ENCODE measurements around the gene MRPS24. TPM values are rescaled to one million over a fixed set of nuclear protein-coding genes. Genes with fewer than 3 reads are reported as not detected.

The MRPS24 gene
- total RNA-seq, 1 experiment from 2014 or later = 181 TPM

DNA sequence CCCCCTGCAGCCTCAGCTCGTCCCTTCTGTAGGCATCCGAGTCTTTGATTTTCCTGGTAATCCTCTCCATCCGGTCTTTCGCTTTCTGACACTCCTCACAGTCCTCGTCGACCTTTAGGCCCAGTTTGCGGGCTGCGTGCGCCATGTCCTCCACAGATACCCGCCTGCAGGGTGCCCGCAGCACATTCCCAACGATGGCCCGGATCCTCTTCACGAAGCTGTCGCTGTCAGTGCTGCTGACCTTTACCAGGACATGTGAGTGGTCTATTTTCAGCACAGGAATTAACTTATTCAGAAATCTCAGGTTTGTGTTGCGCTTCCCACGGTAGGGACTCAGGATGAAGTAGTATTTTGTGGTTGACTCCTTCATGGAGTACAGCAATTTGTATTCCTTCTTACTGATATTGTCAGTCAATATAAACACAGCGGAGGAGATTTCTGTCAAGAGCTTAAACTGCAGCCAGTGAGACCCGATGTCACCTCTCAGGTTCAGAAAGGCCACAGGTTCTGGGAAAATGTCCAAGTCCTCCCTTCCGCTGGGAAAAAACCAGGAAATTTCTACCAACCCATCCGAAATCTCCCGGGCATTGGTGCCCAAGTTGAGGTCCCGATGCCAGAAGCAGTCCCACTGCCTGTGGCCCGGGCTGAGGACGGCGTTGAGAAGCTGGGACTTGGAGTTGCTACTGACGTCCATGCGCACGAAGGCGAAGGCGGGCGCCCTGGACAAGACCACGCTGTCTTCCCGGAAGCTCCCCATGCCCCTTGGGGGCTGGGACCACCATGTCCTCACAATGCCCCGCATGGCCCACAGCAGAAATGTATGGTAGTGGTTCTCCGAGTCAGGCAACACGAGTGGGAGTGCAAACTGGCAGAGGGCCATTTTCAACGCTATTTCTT, 8.9 kb upstream of the MRPS24 start:
- H3K4me3 ChIP-seq (ENCODE audit: low read depth, low read length, poor library complexity, severe bottlenecking) = no peak overlapping the region
- BruUV-seq (replicated peaks) = no TSS peak
- H3K4me1 ChIP-seq (ENCODE audit: insufficient read depth, low read length, poor library complexity, severe bottlenecking) = no peaks in the 10 kb centered on the region
- intact Hi-C loops (cut with micrococcal nuclease; ENCODE audit: unreplicated experiment) = no loop called here
- no peak overlapping the region for H3K27ac ChIP-seq (ENCODE audit: low read depth, low read length, poor library complexity, severe bottlenecking)
- CTCF ChIA-PET = no interaction called here
- TF ChIP-seq, protein P1, sequence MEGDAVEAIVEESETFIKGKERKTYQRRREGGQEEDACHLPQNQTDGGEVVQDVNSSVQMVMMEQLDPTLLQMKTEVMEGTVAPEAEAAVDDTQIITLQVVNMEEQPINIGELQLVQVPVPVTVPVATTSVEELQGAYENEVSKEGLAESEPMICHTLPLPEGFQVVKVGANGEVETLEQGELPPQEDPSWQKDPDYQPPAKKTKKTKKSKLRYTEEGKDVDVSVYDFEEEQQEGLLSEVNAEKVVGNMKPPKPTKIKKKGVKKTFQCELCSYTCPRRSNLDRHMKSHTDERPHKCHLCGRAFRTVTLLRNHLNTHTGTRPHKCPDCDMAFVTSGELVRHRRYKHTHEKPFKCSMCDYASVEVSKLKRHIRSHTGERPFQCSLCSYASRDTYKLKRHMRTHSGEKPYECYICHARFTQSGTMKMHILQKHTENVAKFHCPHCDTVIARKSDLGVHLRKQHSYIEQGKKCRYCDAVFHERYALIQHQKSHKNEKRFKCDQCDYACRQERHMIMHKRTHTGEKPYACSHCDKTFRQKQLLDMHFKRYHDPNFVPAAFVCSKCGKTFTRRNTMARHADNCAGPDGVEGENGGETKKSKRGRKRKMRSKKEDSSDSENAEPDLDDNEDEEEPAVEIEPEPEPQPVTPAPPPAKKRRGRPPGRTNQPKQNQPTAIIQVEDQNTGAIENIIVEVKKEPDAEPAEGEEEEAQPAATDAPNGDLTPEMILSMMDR (conservative IDR thresholded peaks at IDR 0.05; ENCODE audit: low read depth, low read length) = no peak
- no peak for TF ChIP-seq EZH2 (IDR thresholded peaks at IDR 0.05; ENCODE audit: borderline replicate concordance, low read depth, low read length, poor library complexity, severe bottlenecking)
- DNase-seq (ENCODE audit: low spot score) = no peak
- no peaks in the 10 kb centered on the region for H3K9me3 ChIP-seq (ENCODE audit: low read depth, low read length, poor library complexity, severe bottlenecking)
- H3K27me3 ChIP-seq (replicated peaks; ENCODE audit: insufficient read depth, low read depth, low read length, poor library complexity) = no peaks in the 10 kb centered on the region
- POLR2A ChIA-PET (ENCODE audit: low non-redundant PET) = no interaction called here
- H3K36me3 ChIP-seq (ENCODE audit: insufficient read depth, low read length, poor library complexity, severe bottlenecking) = peaks cover 47% of the 10 kb centered on the region

DNA sequence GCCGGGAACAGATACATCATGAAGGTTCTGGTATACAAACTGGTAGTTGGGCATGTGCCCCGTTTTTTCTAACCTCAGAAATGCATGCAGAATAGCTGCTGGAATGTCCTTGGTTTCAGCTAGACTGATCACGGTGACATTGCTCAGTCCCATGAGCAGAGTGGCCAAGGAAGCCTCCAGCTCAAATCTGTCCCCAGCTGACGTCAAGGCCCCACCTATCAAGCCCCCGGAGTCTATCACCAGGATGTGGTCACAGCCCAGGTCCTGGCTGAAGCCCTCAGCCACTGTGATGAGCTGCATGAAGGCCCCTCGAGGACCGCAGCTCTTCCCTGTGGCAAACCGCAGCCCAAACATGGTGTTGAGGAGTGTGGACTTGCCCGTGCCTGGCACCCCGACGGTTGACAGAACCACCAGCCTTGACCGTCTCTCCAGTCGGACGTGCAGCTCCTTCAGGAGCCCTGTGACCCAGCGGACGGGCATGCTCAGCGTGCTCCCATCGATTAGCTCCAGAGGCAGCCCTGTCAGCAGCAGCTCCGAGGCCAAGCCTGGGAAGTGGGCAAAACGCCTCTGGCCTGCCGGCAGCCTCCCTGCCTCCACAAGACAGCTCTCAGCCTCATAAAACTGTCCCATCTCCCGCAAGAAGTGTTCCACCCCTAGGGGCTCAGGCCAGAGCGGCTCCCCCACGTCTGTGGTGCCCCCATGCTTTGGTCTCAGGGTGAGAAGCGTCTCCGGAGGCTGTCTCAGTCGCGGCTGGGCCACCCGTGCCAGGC, 7.8 kb upstream of the MRPS24 start:
- H3K4me3 ChIP-seq (ENCODE audit: low read depth, low read length, poor library complexity, severe bottlenecking) = no peak overlapping the region
- ChIA-PET POLR2A (ENCODE audit: low non-redundant PET) (interaction anchor here (0.5 kb wide), 1 partner anchor 10 kb away, joined by 6 read pairs; no protein-coding TSS in a partner anchor), CTCF (no interaction called here)
- no peaks in the 10 kb centered on the region for H3K27me3 ChIP-seq (replicated peaks; ENCODE audit: insufficient read depth, low read depth, low read length, poor library complexity)
- BruUV-seq (replicated peaks) = no TSS peak
- no peak overlapping the region for H3K27ac ChIP-seq (ENCODE audit: low read depth, low read length, poor library complexity, severe bottlenecking)
- intact Hi-C loops (cut with micrococcal nuclease; ENCODE audit: unreplicated experiment) = no loop called here
- no peak for DNase-seq (ENCODE audit: low spot score)
- H3K9me3 ChIP-seq (ENCODE audit: low read depth, low read length, poor library complexity, severe bottlenecking) = no peaks in the 10 kb centered on the region
- TF ChIP-seq EZH2 (IDR thresholded peaks at IDR 0.05; ENCODE audit: borderline replicate concordance, low read depth, low read length, poor library complexity, severe bottlenecking) = no peak
- TF ChIP-seq, protein P1 (conservative IDR thresholded peaks at IDR 0.05; ENCODE audit: low read depth, low read length) = no peak
- peaks cover 44% of the 10 kb centered on the region for H3K36me3 ChIP-seq (ENCODE audit: insufficient read depth, low read length, poor library complexity, severe bottlenecking)
- H3K4me1 ChIP-seq (ENCODE audit: insufficient read depth, low read length, poor library complexity, severe bottlenecking) = no peaks in the 10 kb centered on the region

DNA sequence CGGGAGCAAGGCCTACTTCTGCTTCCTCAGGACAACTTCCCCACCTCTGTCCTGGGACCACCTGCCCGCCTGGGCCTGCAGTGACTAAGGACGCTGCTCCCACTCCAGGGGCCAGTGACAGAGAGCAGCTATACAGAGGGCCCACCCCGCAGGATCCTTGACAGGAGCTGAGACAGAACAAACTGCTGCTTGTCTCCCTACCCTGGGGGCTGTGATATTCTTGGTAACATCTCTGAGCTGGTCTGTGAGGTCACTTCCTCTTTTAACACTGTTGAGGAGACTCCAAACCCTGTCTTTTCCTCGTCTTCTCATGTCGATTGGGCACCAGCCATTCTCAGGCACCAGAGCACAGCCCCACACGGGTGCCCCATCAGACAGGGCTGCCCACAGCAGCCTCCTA, 6.9 kb upstream of the MRPS24 start:
- ChIA-PET CTCF (no interaction called here), POLR2A (ENCODE audit: low non-redundant PET) (interaction anchor here (0.5 kb wide), 1 partner anchor 9 kb away, joined by 6 read pairs; no protein-coding TSS in a partner anchor)
- no peak overlapping the region for H3K27ac ChIP-seq (ENCODE audit: low read depth, low read length, poor library complexity, severe bottlenecking)
- H3K4me1 ChIP-seq (ENCODE audit: insufficient read depth, low read length, poor library complexity, severe bottlenecking) = no peaks in the 10 kb centered on the region
- no peaks in the 10 kb centered on the region for H3K9me3 ChIP-seq (ENCODE audit: low read depth, low read length, poor library complexity, severe bottlenecking)
- no peak for DNase-seq (ENCODE audit: low spot score)
- BruUV-seq (replicated peaks) = TSS peak; percentile 20
- intact Hi-C loops (cut with micrococcal nuclease; ENCODE audit: unreplicated experiment) = no loop called here
- H3K27me3 ChIP-seq (replicated peaks; ENCODE audit: insufficient read depth, low read depth, low read length, poor library complexity) = no peaks in the 10 kb centered on the region
- peaks cover 40% of the 10 kb centered on the region for H3K36me3 ChIP-seq (ENCODE audit: insufficient read depth, low read length, poor library complexity, severe bottlenecking)
- no peak overlapping the region for H3K4me3 ChIP-seq (ENCODE audit: low read depth, low read length, poor library complexity, severe bottlenecking)
- TF ChIP-seq EZH2 (IDR thresholded peaks at IDR 0.05; ENCODE audit: borderline replicate concordance, low read depth, low read length, poor library complexity, severe bottlenecking) = no peak
- TF ChIP-seq, protein P1 (conservative IDR thresholded peaks at IDR 0.05; ENCODE audit: low read depth, low read length) = no peak

All from A673 (cell line).